ENCODE measurements around the gene MON1B.

GRCh38 chr16:77148121-77148520 lies 42.9 kb upstream of the MON1B start:
- TF ChIP-seq CTCF (IDR thresholded peaks at IDR 0.05; ENCODE audit: insufficient read depth, low read length): no peak
- no peak for TF ChIP-seq POLR2AphosphoS5 (IDR thresholded peaks at IDR 0.05; ENCODE audit: low read depth)
- no peak for TF ChIP-seq GABPA (IDR thresholded peaks at IDR 0.05; ENCODE audit: low read depth)
- no peak for TF ChIP-seq REST (IDR thresholded peaks at IDR 0.05; ENCODE audit: insufficient replicate concordance, low read depth)
- TF ChIP-seq SPI1 (IDR thresholded peaks at IDR 0.05; ENCODE audit: borderline replicate concordance, low read depth): no peak

All from HL-60 (cell line).